HEK293 (cell line): ENCODE data around the gene SCGB1A1.

ENCODE experiments used
- CTCF ChIA-PET: fragments of 350-600 bp; formaldehyde crosslinking; extraction: SDS; loops from one replicate; lab custom pipeline; 2021; ENCODE audit warnings: antibody characterized with exemption; lab: Yijun Ruan, JAX
- POLR2A ChIA-PET: fragments of 300-600 bp; formaldehyde crosslinking; extraction: SDS; loops from one replicate; lab custom pipeline; 2020; ENCODE audit warnings: antibody characterized with exemption, inconsistent platforms; lab: Yijun Ruan, JAX
- H3K27ac ChIP-seq: fragments of 200-500 bp; sonication (Bioruptor generic); 2 replicates; pipeline ENCODE4 v1.5.1; 2014; ENCODE audit warnings: low read depth, low read length, control low read depth, inconsistent platforms; ENCODE audit errors: extremely low read depth
- H3K36me3 ChIP-seq, 2 experiments: fragments of 200-500 bp in 1 of 2; sonication (Bioruptor generic) in 1 of 2; 1 replicate in 1 of 2; 2 replicates in 1 of 2; pipeline ENCODE4 v1.5.1; 2014 to 2017; ENCODE audit warnings: inconsistent platforms in 2 of 2, low read length in 2 of 2; ENCODE audit not compliant: control insufficient read depth in 2 of 2, insufficient read depth in 1 of 2
- H3K4me1 ChIP-seq: fragments of 200-500 bp; sonication (Bioruptor generic); 2 replicates; pipeline ENCODE4 v1.5.1; 2014; ENCODE audit warnings: mild to moderate bottlenecking, low read length, inconsistent platforms; ENCODE audit not compliant: control insufficient read depth, insufficient read depth
- H3K4me3 ChIP-seq: 2 replicates; pipeline ENCODE4 v1.5.1; 2011; ENCODE audit warnings: low read depth, mild to moderate bottlenecking, control low read depth, low read length, moderate library complexity
- H3K9me3 ChIP-seq: fragments of 200-500 bp; sonication (Bioruptor generic); 2 replicates; pipeline ENCODE4 v1.5.1; 2014; ENCODE audit warnings: low read depth, low read length, inconsistent platforms; ENCODE audit not compliant: control insufficient read depth, insufficient read depth
- CTCF ChIP-seq: fragments of 450-650 bp; formaldehyde crosslinking; IDR thresholded peaks from 2 replicates; pipeline ENCODE4 v1.5.1; 2016; ENCODE audit warnings: missing biosample characterization, missing genetic modification characterization
- EGR2 ChIP-seq: fragments of 450-650 bp; formaldehyde crosslinking; IDR thresholded peaks from 2 replicates; pipeline ENCODE4 v1.5.1; 2016; ENCODE audit warnings: low read depth, missing biosample characterization, missing genetic modification characterization
- ELK4 ChIP-seq: IDR thresholded peaks from 2 replicates; pipeline ENCODE4 v1.6.1; 2011; ENCODE audit warnings: mild to moderate bottlenecking, low read depth, low read length, borderline replicate concordance
- GLIS1 ChIP-seq: fragments of 450-650 bp; formaldehyde crosslinking; IDR thresholded peaks from 2 replicates; pipeline ENCODE4 v1.5.1; 2016; ENCODE audit warnings: missing biosample characterization, missing genetic modification characterization
- HOXA7 ChIP-seq: sonication (generic); formaldehyde crosslinking; IDR thresholded peaks from 2 replicates; pipeline ENCODE4 v1.8.1; 2022; ENCODE audit warnings: missing genetic modification reagents, borderline replicate concordance
- PATZ1 ChIP-seq: fragments of 450-650 bp; formaldehyde crosslinking; IDR thresholded peaks from 2 replicates; pipeline ENCODE4 v1.5.1; 2016; ENCODE audit warnings: missing biosample characterization, missing genetic modification characterization
- SP7 ChIP-seq: fragments of 450-650 bp; formaldehyde crosslinking; IDR thresholded peaks from 2 replicates; pipeline ENCODE4 v1.5.1; 2016; ENCODE audit warnings: missing biosample characterization, missing genetic modification characterization
- ZBTB49 ChIP-seq: fragments of 450-650 bp; formaldehyde crosslinking; IDR thresholded peaks from 2 replicates; pipeline ENCODE4 v1.5.1; 2016; ENCODE audit warnings: missing biosample characterization, missing genetic modification characterization, low read depth
- ZFHX2 ChIP-seq: fragments of 450-650 bp; formaldehyde crosslinking; conservative IDR thresholded peaks from 2 replicates; pipeline ENCODE4 v1.5.1; 2016; ENCODE audit warnings: missing biosample characterization, missing genetic modification characterization
- ZNF121 ChIP-seq: fragments of 450-650 bp; formaldehyde crosslinking; IDR thresholded peaks from 2 replicates; pipeline ENCODE4 v1.5.1; 2016; ENCODE audit warnings: missing biosample characterization, missing genetic modification characterization
- ZNF157 ChIP-seq: fragments of 450-650 bp; formaldehyde crosslinking; IDR thresholded peaks from 2 replicates; pipeline ENCODE4 v1.5.1; 2016; ENCODE audit warnings: missing biosample characterization, missing genetic modification characterization
- ZNF280C ChIP-seq: fragments of 450-650 bp; formaldehyde crosslinking; IDR thresholded peaks from 2 replicates; pipeline ENCODE4 v1.5.1; 2016; ENCODE audit warnings: missing biosample characterization, missing genetic modification characterization
- ZNF398 ChIP-seq: fragments of 450-650 bp; formaldehyde crosslinking; IDR thresholded peaks from 2 replicates; pipeline ENCODE4 v1.5.1; 2017; ENCODE audit warnings: missing biosample characterization, missing genetic modification characterization
- ZNF433 ChIP-seq: fragments of 450-650 bp; formaldehyde crosslinking; IDR thresholded peaks from 2 replicates; pipeline ENCODE4 v1.5.1; 2016; ENCODE audit warnings: missing biosample characterization, missing genetic modification characterization, low read depth
- ZNF514 ChIP-seq: fragments of 450-650 bp; formaldehyde crosslinking; IDR thresholded peaks from 2 replicates; pipeline ENCODE4 v1.5.1; 2016; ENCODE audit warnings: missing biosample characterization, missing genetic modification characterization
- ZNF521 ChIP-seq: fragments of 450-650 bp; formaldehyde crosslinking; IDR thresholded peaks from 2 replicates; pipeline ENCODE4 v1.5.1; 2017; ENCODE audit warnings: missing biosample characterization, mild to moderate bottlenecking, missing genetic modification characterization
- ZNF560 ChIP-seq: fragments of 450-650 bp; formaldehyde crosslinking; IDR thresholded peaks from 2 replicates; pipeline ENCODE4 v1.5.1; 2017; ENCODE audit warnings: missing biosample characterization, missing genetic modification characterization, borderline replicate concordance
- ZNF830 ChIP-seq: fragments of 450-650 bp; IDR thresholded peaks from 2 replicates; pipeline ENCODE4 v1.5.0; 2018; ENCODE audit warnings: missing biosample characterization, missing genetic modification characterization, low read depth, mild to moderate bottlenecking, moderate library complexity
- ZSCAN23 ChIP-seq: fragments of 450-650 bp; formaldehyde crosslinking; IDR thresholded peaks from 2 replicates; pipeline ENCODE4 v1.5.1; 2016; ENCODE audit warnings: missing biosample characterization, missing genetic modification characterization

The SCGB1A1 gene

GRCh38 chr11:62439785-62440602 is 21.2 kb downstream of the SCGB1A1 start:
- no peaks in the 10 kb centered on the region for H3K4me1 ChIP-seq
- ChIA-PET CTCF (interaction anchor here (0.6 kb wide), 1 partner anchor 8 kb away, joined by 3 read pairs; no protein-coding TSS in a partner anchor), POLR2A (no interaction called here)
- H3K4me3 ChIP-seq: no peak overlapping the region
- TF ChIP-seq SP7 (tag by site-specific recombination) (peak; percentile 43; the same call in 1 of the 2 replicates), ZNF560 (tag by site-specific recombination) (no peak), ZFHX2 (tag by site-specific recombination) (peak; percentile 93), EGR2 (tag by site-specific recombination) (peak; percentile 90), ZNF398 (0 out of 2 replicates have a peak, but pooled peaks have one; percentile 34)
- TF ChIP-seq, all 188 proteins: peak for 4
- no peaks in the 10 kb centered on the region for H3K9me3 ChIP-seq
- no peaks in the 10 kb centered on the region for H3K36me3 ChIP-seq
- no peak overlapping the region for H3K27ac ChIP-seq

GRCh38 chr11:62443390-62444235 is 24.8 kb downstream of the SCGB1A1 start:
- TF ChIP-seq HOXA7 (CRISPR knock-in tag) (no peak), ZNF514 (tag by site-specific recombination) (no peak), ZNF280C (no peak), ZNF121 (tag by site-specific recombination) (no peak), CTCF (tag by site-specific recombination) (no peak), ZNF830 (tag by site-specific recombination) (no peak), ZNF521 (tag by site-specific recombination) (no peak), GLIS1 (tag by site-specific recombination) (no peak), ELK4 (no peak), PATZ1 (tag by site-specific recombination) (no peak), ZBTB49 (tag by site-specific recombination) (no peak), ZNF157 (tag by site-specific recombination) (no peak), ZSCAN23 (tag by site-specific recombination) (no peak), ZNF433 (tag by site-specific recombination) (no peak)
- H3K4me3 ChIP-seq: no peak overlapping the region
- ChIA-PET CTCF (interaction anchor here (0.6 to 1.3 kb wide), 4 partner anchors 17 to 53 kb away, joined by 3 to 8 read pairs (median 4); no protein-coding TSS in a partner anchor), POLR2A (interaction anchor here (0.6 kb wide), 1 partner anchor 18 kb away, joined by 3 read pairs; no protein-coding TSS in a partner anchor)
- no peak overlapping the region for H3K27ac ChIP-seq
- no peaks in the 10 kb centered on the region; a peak in 1 of 3 replicates for H3K36me3 ChIP-seq
- H3K4me1 ChIP-seq: no peaks in the 10 kb centered on the region
- H3K9me3 ChIP-seq: no peaks in the 10 kb centered on the region
